Dendritic cell treated with granulocyte-macrophage colony-stimulating factor and Interleukin-4, amounts not matched to agents 40 ng/mL and 50 ng/mL, for 4 days (primary cell): ENCODE measurements around the gene KLK1.
"Not testable (repeated sequence)": the region's sequence is repeated elsewhere in the genome, so short reads cannot be mapped to it uniquely, and the experiment has no call there.

Experiments used
- H3K27ac Mint-ChIP-seq: one replicate; pipeline ENCODE4 v1.8.0; 2022; ENCODE audit warnings: mild to moderate bottlenecking, mixed read lengths
- H3K27me3 Mint-ChIP-seq: one replicate; pipeline ENCODE4 v1.8.0; 2022; ENCODE audit warnings: mild to moderate bottlenecking, mixed read lengths
- H3K36me3 Mint-ChIP-seq: one replicate; pipeline ENCODE4 v1.8.0; 2022; ENCODE audit warnings: low read depth, mixed read lengths
- H3K4me1 Mint-ChIP-seq: one replicate; pipeline ENCODE4 v1.8.0; 2022; ENCODE audit warnings: low read depth, mixed read lengths
- H3K4me3 Mint-ChIP-seq: one replicate; pipeline ENCODE4 v1.8.0; 2022; ENCODE audit warnings: mild to moderate bottlenecking, moderate library complexity, mixed read lengths
- H3K9me3 Mint-ChIP-seq: one replicate; pipeline ENCODE4 v1.8.0; 2022; ENCODE audit warnings: mixed read lengths
- intact Hi-C: fragments of 100-400 bp; cut with micrococcal nuclease; formaldehyde crosslinking; loops from one replicate; pipeline ENCODE4 v1.15.0; 2022

Gene KLK1

GRCh38 chr19:50814883-50815282 is 8.7 kb downstream of the KLK1 start:
- Mint-ChIP-seq H3K27ac (no peak overlapping the region), H3K4me3 (no peak overlapping the region), H3K4me1 (peaks cover 14% of the 10 kb centered on the region), H3K36me3 (no peaks in the 10 kb centered on the region), H3K9me3 (no peaks in the 10 kb centered on the region), H3K27me3 (peaks cover 66% of the 10 kb centered on the region)
- intact Hi-C loops: no loop called here

- no peaks in the 10 kb centered on the region for H3K4me1 Mint-ChIP-seq
- H3K9me3 Mint-ChIP-seq: no peaks in the 10 kb centered on the region
- H3K27ac Mint-ChIP-seq: no peak overlapping the region
- no peaks in the 10 kb centered on the region for H3K36me3 Mint-ChIP-seq
- H3K27me3 Mint-ChIP-seq: peaks cover 44% of the 10 kb centered on the region
- no peak overlapping the region for H3K4me3 Mint-ChIP-seq
- intact Hi-C loops: no loop called here
These were observed 11.1 kb downstream of the KLK1 start for GRCh38 chr19:50812474-50812873.

- H3K36me3 Mint-ChIP-seq, H3K4me1 Mint-ChIP-seq, intact Hi-C loops, H3K27ac Mint-ChIP-seq, H3K4me3 Mint-ChIP-seq, H3K9me3 Mint-ChIP-seq: not testable (repeated sequence)
- H3K27me3 Mint-ChIP-seq: peaks cover 37% of the 10 kb centered on the region
These were observed 11.9 kb downstream of the KLK1 start for GRCh38 chr19:50811622-50812238.

- no peak overlapping the region for H3K27ac Mint-ChIP-seq
- intact Hi-C loops: loop anchor here (10.0 kb wide), 1 partner anchor 84 kb away; the partner anchor contains the start of gene CLEC11A
- no peak overlapping the region for H3K4me3 Mint-ChIP-seq
- H3K9me3 Mint-ChIP-seq: no peaks in the 10 kb centered on the region
- peaks cover 12% of the 10 kb centered on the region for H3K36me3 Mint-ChIP-seq
- peaks cover 10% of the 10 kb centered on the region for H3K4me1 Mint-ChIP-seq
- peaks cover 14% of the 10 kb centered on the region for H3K27me3 Mint-ChIP-seq
These were observed 14.7 kb downstream of the KLK1 start for GRCh38 chr19:50808856-50809255.

GRCh38 chr19:50804420-50805272 is 18.9 kb downstream of the KLK1 start:
- peak overlapping the region; percentile 100 for H3K4me3 Mint-ChIP-seq
- H3K27ac Mint-ChIP-seq: peak overlapping the region; percentile 100
- intact Hi-C loops: loop anchor here (10.0 kb wide), 1 partner anchor 80 kb away; the partner anchor contains the start of gene CLEC11A
- peaks cover 24% of the 10 kb centered on the region for H3K4me1 Mint-ChIP-seq
- H3K27me3 Mint-ChIP-seq: no peaks in the 10 kb centered on the region
- peaks cover 38% of the 10 kb centered on the region for H3K36me3 Mint-ChIP-seq
- no peaks in the 10 kb centered on the region for H3K9me3 Mint-ChIP-seq

GRCh38 chr19:50803633-50804419 is 19.8 kb downstream of the KLK1 start:
- Mint-ChIP-seq H3K27me3 (no peaks in the 10 kb centered on the region), H3K27ac (peak overlapping the region; percentile 100), H3K4me3 (peak overlapping the region; percentile 100), H3K4me1 (peaks cover 24% of the 10 kb centered on the region), H3K36me3 (peaks cover 46% of the 10 kb centered on the region), H3K9me3 (no peaks in the 10 kb centered on the region)
- intact Hi-C loops: loop anchor here (10.0 kb wide), 1 partner anchor 79 kb away; the partner anchor contains the start of gene CLEC11A

GRCh38 chr19:50801107-50801506 is 22.5 kb downstream of the KLK1 start:
- Mint-ChIP-seq H3K9me3 (no peaks in the 10 kb centered on the region), H3K27me3 (no peaks in the 10 kb centered on the region), H3K27ac (no peak overlapping the region), H3K4me3 (no peak overlapping the region), H3K4me1 (peaks cover 24% of the 10 kb centered on the region), H3K36me3 (peaks cover 68% of the 10 kb centered on the region)
- intact Hi-C loops: loop anchor here (10.0 kb wide), 1 partner anchor 76 kb away; the partner anchor contains the start of gene CLEC11A

- H3K27ac Mint-ChIP-seq: no peak overlapping the region
- H3K4me3 Mint-ChIP-seq: no peak overlapping the region
- peaks cover 60% of the 10 kb centered on the region for H3K36me3 Mint-ChIP-seq
- H3K4me1 Mint-ChIP-seq: peaks cover 16% of the 10 kb centered on the region
- intact Hi-C loops: no loop called here
- H3K27me3 Mint-ChIP-seq: no peaks in the 10 kb centered on the region
- H3K9me3 Mint-ChIP-seq: no peaks in the 10 kb centered on the region
These were observed 24.1 kb downstream of the KLK1 start for GRCh38 chr19:50799547-50799851.

- no peak overlapping the region for H3K4me3 Mint-ChIP-seq
- H3K4me1 Mint-ChIP-seq: peaks cover 14% of the 10 kb centered on the region
- H3K9me3 Mint-ChIP-seq: no peaks in the 10 kb centered on the region
- no peak overlapping the region for H3K27ac Mint-ChIP-seq
- peaks cover 56% of the 10 kb centered on the region for H3K36me3 Mint-ChIP-seq
- peaks cover 2% of the 10 kb centered on the region for H3K27me3 Mint-ChIP-seq
- intact Hi-C loops: no loop called here
These were observed 24.7 kb downstream of the KLK1 start for GRCh38 chr19:50798659-50799546.

- Mint-ChIP-seq H3K9me3 (no peaks in the 10 kb centered on the region), H3K36me3 (peaks cover 56% of the 10 kb centered on the region), H3K27ac (no peak overlapping the region), H3K27me3 (peaks cover 2% of the 10 kb centered on the region), H3K4me3 (no peak overlapping the region), H3K4me1 (peaks cover 5% of the 10 kb centered on the region)
- intact Hi-C loops: no loop called here
These were observed 25.6 kb downstream of the KLK1 start for GRCh38 chr19:50797781-50798658.

- Mint-ChIP-seq H3K4me1 (no peaks in the 10 kb centered on the region), H3K27ac (no peak overlapping the region), H3K9me3 (no peaks in the 10 kb centered on the region), H3K36me3 (peaks cover 56% of the 10 kb centered on the region), H3K27me3 (peaks cover 2% of the 10 kb centered on the region), H3K4me3 (no peak overlapping the region)
- intact Hi-C loops: no loop called here
These were observed 26.2 kb downstream of the KLK1 start for GRCh38 chr19:50797429-50797780.

- Mint-ChIP-seq H3K27me3 (peaks cover 2% of the 10 kb centered on the region), H3K4me1 (no peaks in the 10 kb centered on the region), H3K36me3 (peaks cover 50% of the 10 kb centered on the region), H3K4me3 (no peak overlapping the region), H3K27ac (no peak overlapping the region), H3K9me3 (no peaks in the 10 kb centered on the region)
- intact Hi-C loops: no loop called here
These were observed 26.8 kb downstream of the KLK1 start for GRCh38 chr19:50796634-50797428.
